Measurements from ENCODE around the gene GINS2.

Gene GINS2

GRCh38 chr16:85651629-85652430 is 36.9 kb downstream of the GINS2 start:
- H3K4me3 ChIP-seq (ENCODE audit: low read depth, low read length) = no peak overlapping the region
- no peak for TF ChIP-seq CTCF (IDR thresholded peaks at IDR 0.05; ENCODE audit: low read depth, low read length, missing control alignments)
- DNase-seq (ENCODE audit: low read depth) = no peak

DNA sequence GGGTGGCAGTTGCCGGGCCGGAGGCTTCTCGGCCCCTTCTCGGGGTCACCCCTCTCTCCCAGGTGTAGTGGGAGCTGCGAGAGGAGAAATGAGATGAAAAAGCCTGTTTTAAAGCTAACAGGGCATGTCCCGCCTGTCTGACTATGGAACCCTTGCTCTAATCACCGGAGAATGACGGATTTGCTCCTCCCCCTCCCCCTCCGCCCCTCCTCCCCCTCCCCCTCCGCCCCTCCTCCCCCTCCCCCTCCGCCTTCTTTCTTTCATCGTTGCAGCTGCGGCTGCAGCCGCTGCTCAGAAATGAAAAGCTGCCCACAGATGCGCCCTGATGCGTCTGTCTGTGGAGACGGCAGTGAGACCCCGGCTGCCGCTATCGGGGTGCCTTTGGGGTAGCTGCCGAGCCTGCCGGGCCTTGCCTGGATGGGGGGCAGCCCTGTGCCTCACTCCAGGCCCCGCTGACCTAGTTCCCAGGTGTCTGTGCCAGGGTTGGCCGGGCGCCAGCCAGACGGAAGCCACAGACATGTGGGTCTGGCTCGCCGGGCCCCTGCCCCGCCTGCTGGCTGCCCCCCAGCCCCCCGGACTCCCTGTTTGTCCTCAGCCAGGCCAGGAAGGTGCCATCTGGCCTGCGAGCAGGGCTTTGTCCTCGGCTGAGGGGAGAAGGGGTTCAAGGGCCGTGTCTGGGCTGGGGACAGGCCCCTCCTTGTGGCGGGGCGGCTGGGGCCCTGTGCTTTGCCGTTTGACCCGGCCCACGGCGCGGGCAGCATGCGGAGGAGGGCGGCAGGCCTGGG is 37.7 kb downstream of the GINS2 start:
- TF ChIP-seq CTCF (IDR thresholded peaks at IDR 0.05; ENCODE audit: low read depth, low read length, missing control alignments) = no peak
- no peak overlapping the region for H3K4me3 ChIP-seq (ENCODE audit: low read depth, low read length)
- no peak for DNase-seq (ENCODE audit: low read depth)

DNA sequence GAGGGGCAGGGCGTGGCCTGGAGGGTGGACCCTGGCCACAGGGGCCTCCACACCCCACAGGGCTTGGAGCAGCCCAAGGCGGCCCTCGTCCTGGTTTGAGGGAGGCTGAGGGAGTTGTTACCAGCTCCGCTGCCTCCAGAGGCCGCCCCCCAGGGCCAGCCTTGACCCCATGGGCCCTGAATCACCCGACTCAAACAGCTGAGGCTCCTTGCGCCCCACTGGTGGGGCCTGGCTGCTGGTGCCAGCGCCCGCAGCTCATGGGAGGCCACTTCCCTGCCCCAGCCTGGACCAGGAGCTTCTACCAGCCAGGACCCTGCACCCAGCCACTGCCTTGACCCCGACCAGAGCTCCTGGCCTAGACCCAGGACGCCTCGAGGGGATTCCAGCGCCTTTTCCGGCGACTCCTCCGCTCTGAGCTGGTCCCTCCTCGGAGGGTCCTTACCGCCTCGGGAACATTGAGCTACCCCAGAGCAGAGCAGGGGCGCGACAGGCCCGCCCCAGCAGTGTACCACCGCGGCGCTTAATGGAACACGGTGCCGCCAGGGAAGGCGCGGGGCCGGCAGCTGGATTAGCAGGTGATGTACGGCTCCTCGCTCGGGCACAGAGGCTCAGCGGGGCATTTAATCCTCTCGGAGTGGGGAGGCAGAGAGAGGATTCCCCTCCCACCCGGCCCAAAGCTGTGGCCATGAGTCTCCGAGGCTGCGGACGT is 38.5 kb downstream of the GINS2 start:
- no peak for DNase-seq (ENCODE audit: low read depth)
- no peak for TF ChIP-seq CTCF (IDR thresholded peaks at IDR 0.05; ENCODE audit: low read depth, low read length, missing control alignments)

GRCh38 chr16:85649411-85650134 is 39.2 kb downstream of the GINS2 start:
- no peak for DNase-seq (ENCODE audit: low read depth)

More for the DNA sequence above, 38.5 kb downstream of the GINS2 start:
- H3K4me3 ChIP-seq (ENCODE audit: low read depth, low read length) = no peak overlapping the region

GRCh38 chr16:85648805-85649204 is 39.9 kb downstream of the GINS2 start:
- H3K4me3 ChIP-seq (ENCODE audit: low read depth, low read length) = no peak overlapping the region
- DNase-seq (ENCODE audit: low read depth) = no peak
- TF ChIP-seq CTCF (IDR thresholded peaks at IDR 0.05; ENCODE audit: low read depth, low read length, missing control alignments) = no peak

More at GRCh38 chr16:85649411-85650134, 39.2 kb downstream of the GINS2 start:
- no peak for TF ChIP-seq CTCF (IDR thresholded peaks at IDR 0.05; ENCODE audit: low read depth, low read length, missing control alignments)
- H3K4me3 ChIP-seq (ENCODE audit: low read depth, low read length) = no peak overlapping the region

DNA sequence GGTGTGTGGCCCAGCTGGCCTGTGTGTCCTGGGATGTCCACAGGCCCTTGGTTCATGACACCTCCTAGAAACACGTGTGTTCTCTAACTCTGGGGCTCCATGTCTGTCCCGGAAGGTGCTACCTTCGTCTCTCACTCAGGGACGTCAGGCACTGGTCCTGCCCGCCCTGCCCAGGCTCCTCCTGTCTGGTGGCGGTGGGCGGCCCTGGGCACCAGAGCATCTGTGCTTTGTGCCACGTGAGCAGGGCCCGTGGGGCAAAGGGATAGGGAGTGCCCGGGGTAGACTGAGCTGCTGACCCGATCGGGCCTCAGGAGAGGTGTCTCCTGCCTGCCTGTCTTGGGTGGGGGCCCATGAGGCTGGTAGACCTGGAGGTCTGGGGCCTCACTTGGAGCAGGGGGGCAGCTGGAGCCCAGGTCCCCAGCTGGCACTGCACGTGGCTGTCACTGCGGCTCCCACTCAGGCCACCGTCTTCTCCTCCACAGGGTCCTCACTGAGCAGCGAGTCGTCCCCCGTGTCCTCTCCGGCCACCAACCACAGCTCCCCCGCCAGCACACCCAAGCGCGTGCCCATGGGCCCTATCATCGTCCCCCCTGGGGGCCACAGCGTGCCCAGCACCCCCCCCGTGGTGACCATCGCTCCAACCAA is 40.6 kb downstream of the GINS2 start:
- no peak for DNase-seq (ENCODE audit: low read depth)
- H3K4me3 ChIP-seq (ENCODE audit: low read depth, low read length) = no peak overlapping the region
- TF ChIP-seq CTCF (IDR thresholded peaks at IDR 0.05; ENCODE audit: low read depth, low read length, missing control alignments) = no peak

Data from GM12864 (cell line).